Heart left ventricle (tissue), 16 donors: ENCODE measurements around the gene ARMH4. TPM values are rescaled to one million over a fixed set of nuclear protein-coding genes. Genes with fewer than 3 reads are reported as not detected.

ENCODE experiments used
- ATAC-seq, 4 donors: fragments of 200-7000 bp; cut with Tn5 transposase; one replicate each; pipeline ENCODE4 v1.9.1; 2020 to 2022; ENCODE audit warnings: moderate library complexity in 4 of 4, mild to moderate bottlenecking in 3 of 4, moderate number of reproducible peaks in 1 of 4
- DNase-seq, 5 donors: peaks; one replicate each; pipeline ENCODE4 v3.0.0-alpha.2; 2020
- H3K27ac ChIP-seq, 12 donors: fragments of 200-600 bp; sonication (generic) in 4 of 12; one replicate each; pipeline versions ENCODE4 v1.5.0 to v1.8.0; 2016 to 2022; ENCODE audit warnings: mild to moderate bottlenecking in 2 of 12
- H3K27me3 ChIP-seq, 9 donors: fragments of 200-600 bp; sonication (generic) in 2 of 9; one replicate each; pipeline versions ENCODE4 v1.5.1 to v1.8.0; 2016 to 2022; ENCODE audit warnings: mild to moderate bottlenecking in 3 of 9
- H3K36me3 ChIP-seq, 9 donors: fragments of 200-600 bp; sonication (generic) in 2 of 9; one replicate each; pipeline versions ENCODE4 v1.5.0 to v1.8.0; 2018 to 2022; ENCODE audit warnings: mild to moderate bottlenecking in 2 of 9
- H3K4me1 ChIP-seq, 12 donors: fragments of 200-600 bp; sonication (generic) in 4 of 12; one replicate each; pipeline versions ENCODE4 v1.5.0 to v1.8.0; 2016 to 2022; ENCODE audit warnings: mild to moderate bottlenecking in 3 of 12
- H3K4me3 ChIP-seq, 12 donors: fragments of 200-600 bp; sonication (generic) in 4 of 12; one replicate each; pipeline versions ENCODE4 v1.5.0 to v1.8.0; 2017 to 2022; ENCODE audit warnings: mild to moderate bottlenecking in 9 of 12, moderate library complexity in 4 of 12
- H3K9me3 ChIP-seq, 12 donors: fragments of 200-600 bp; sonication (generic) in 4 of 12; one replicate each; pipeline versions ENCODE4 v1.5.0 to v1.8.0; 2016 to 2022; ENCODE audit warnings: mild to moderate bottlenecking in 1 of 12
- POLR2A ChIP-seq, 2 donors: fragments of 450-650 bp; IDR thresholded peaks; one replicate each; pipeline ENCODE4 v1.6.1; 2017; ENCODE audit warnings: antibody characterized with exemption in 2 of 2, mild to moderate bottlenecking in 2 of 2, moderate library complexity in 2 of 2
- WGBS, 4 donors: extraction: QIAGEN DNeasy Blood & Tissue Kit in 2 of 4; methylation state at CpG; one replicate each; pipeline versions ENCODE4 v1.1.5 to v1.1.7; 2013 to 2018; 5-methylcytosine and 5-hydroxymethylcytosine counted together
- intact Hi-C, 10 donors: fragments of 100-400 bp; cut with DNase I; formaldehyde crosslinking; loops; one replicate each; pipeline versions ENCODE4 v1.11.1 to v1.14.2; 2022
- polyA plus RNA-seq, 2 donors: library from polyadenylated mRNA; stranded (reverse); fragments of 200-250 nt; gene quantifications; one replicate each; pipeline ENCODE4 v1.2.3, GENCODE V29; 2013
- total RNA-seq, 9 donors: library from RNA; depleted of rRNA in 2 of 9; stranded (reverse); fragments of >200 nt in 2 of 9; fragmentation: NEBNext Ultra II Directional in 3 of 9; extraction: Animal tissue kit (Norgen Biotek cat#: 25700) in 3 of 9; gene quantifications; one replicate each; pipeline versions ENCODE4 v1.1.0 to v1.2.4, GENCODE V29; 2016 to 2023
- TF ChIP-seq, protein P1 (sequence below), 12 donors: fragments of 200-600 bp; sonication (generic) in 4 of 12; IDR thresholded peaks; one replicate each; pipeline versions ENCODE4 v1.5.0 to v1.8.0; 2018 to 2022; ENCODE audit warnings: antibody characterized with exemption in 12 of 12, mild to moderate bottlenecking in 5 of 12
- donor health status: ischemic (EF 13 %, LVEDD 7.1; RV severe dilation, severe dysfunction).
- donor health status: healthy with polysubstance abuse.
- donor health status: DM: no; HTN: yes; CAD: no.
- donor health status: DM: no; HTN: no; CAD: no.
- donor health status: ischemic (EF 25% LVEDD 6.9; RV normal size, moderate dysfunction).
- donor health status: ischemic (EF 25% LVEDD 5.7; RV mildly dilated, moderate dysfunction).
- donor health status: healthy.
- donor health status: DM: yes; HTN: yes; CAD: no.
- donor health status: ischemic (EF 35%, LVEDD 5.7; RV mildly dilated, moderate dysfunction).
- donor health status: nonischemic (EF 11% LVEDD 7.7; RV severe dilation, severe dysfunction).
- donor health status: DM: yes; HTN: yes; CAD: no.
- donor health status: PGD.
- donor health status: ischemic (EF 29% LVEDD 5.4; RV normal size, mild dysfunction).
- donor health status: nonischemic (EF 23%, LVEDD 6.1; RV moderate dilation, normal function).

ARMH4 gene
- total and polyA plus RNA-seq, 11 donors, result 1.8 to 13.4 (median 9.7) TPM

DNA sequence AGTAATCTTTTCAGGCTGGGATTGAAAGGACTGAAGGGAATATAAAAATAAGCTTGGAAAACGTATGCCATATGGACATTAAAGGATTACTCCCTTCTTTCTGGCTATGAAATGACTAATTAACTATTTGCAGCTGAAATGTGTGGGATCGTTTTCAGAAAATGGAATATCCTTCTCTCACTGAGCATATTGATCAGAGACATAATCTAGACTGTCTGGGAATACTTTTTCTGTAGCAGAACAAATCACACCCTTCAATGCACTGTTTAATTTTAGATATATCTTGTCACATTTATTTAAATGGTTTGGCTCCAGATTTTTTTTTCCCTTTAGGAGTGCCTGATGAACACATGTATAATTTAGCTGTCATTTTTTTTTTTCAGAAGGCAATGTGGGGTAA is 37.2 kb upstream of the ARMH4 start:
- H3K27ac ChIP-seq, result no peak overlapping the region
- WGBS, 4 donors, result 77 to 85% (median 81%) methylated on average over 2 of the region's 2 CpGs
- ATAC-seq (no peak), DNase-seq (no peak)
- H3K27me3 ChIP-seq, result no peaks in the 10 kb centered on the region
- peaks cover 0 to 8% (median 0%) of the 10 kb centered on the region in 12 donors for H3K4me1 ChIP-seq
- no peaks in the 10 kb centered on the region for H3K36me3 ChIP-seq
- H3K9me3 ChIP-seq, result no peaks in the 10 kb centered on the region
- TF ChIP-seq, protein P1, sequence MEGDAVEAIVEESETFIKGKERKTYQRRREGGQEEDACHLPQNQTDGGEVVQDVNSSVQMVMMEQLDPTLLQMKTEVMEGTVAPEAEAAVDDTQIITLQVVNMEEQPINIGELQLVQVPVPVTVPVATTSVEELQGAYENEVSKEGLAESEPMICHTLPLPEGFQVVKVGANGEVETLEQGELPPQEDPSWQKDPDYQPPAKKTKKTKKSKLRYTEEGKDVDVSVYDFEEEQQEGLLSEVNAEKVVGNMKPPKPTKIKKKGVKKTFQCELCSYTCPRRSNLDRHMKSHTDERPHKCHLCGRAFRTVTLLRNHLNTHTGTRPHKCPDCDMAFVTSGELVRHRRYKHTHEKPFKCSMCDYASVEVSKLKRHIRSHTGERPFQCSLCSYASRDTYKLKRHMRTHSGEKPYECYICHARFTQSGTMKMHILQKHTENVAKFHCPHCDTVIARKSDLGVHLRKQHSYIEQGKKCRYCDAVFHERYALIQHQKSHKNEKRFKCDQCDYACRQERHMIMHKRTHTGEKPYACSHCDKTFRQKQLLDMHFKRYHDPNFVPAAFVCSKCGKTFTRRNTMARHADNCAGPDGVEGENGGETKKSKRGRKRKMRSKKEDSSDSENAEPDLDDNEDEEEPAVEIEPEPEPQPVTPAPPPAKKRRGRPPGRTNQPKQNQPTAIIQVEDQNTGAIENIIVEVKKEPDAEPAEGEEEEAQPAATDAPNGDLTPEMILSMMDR (IDR thresholded peaks at IDR 0.05), result no peak
- intact Hi-C loops, result no loop called here
- no peak overlapping the region for H3K4me3 ChIP-seq

DNA sequence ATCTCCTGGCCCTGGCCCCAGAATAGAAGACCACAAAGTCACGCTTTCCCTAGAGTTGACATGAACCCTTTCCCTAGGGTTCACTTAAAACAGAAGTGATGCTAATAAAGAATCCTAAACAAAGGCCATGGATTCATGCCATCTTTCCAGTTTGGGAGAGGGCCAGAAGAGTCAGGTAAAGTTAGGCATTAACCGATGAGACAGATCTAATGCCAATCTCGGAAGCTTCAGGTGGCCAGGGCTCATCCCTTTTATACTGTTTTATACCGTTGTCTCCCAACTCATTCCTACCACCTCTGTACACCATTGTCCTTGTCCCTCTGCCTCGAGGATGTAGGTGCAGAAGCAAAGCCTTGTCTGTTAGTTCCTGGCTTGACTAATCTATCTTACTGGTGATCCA is 25.1 kb upstream of the ARMH4 start:
- no peaks in the 10 kb centered on the region for H3K27me3 ChIP-seq
- no peak for TF ChIP-seq POLR2A (IDR thresholded peaks at IDR 0.05)
- TF ChIP-seq, protein P1 (IDR thresholded peaks at IDR 0.05), result no peak
- no peak overlapping the region for H3K27ac ChIP-seq
- DNase-seq (no peak), ATAC-seq (no peak)
- WGBS, 4 donors, result 72 to 81% (median 76%) methylated on average over 5 of the region's 5 CpGs
- H3K4me3 ChIP-seq, result no peak overlapping the region
- H3K36me3 ChIP-seq, result no peaks in the 10 kb centered on the region
- no peaks in the 10 kb centered on the region for H3K4me1 ChIP-seq
- intact Hi-C loops, result no loop called here
- no peaks in the 10 kb centered on the region for H3K9me3 ChIP-seq

DNA sequence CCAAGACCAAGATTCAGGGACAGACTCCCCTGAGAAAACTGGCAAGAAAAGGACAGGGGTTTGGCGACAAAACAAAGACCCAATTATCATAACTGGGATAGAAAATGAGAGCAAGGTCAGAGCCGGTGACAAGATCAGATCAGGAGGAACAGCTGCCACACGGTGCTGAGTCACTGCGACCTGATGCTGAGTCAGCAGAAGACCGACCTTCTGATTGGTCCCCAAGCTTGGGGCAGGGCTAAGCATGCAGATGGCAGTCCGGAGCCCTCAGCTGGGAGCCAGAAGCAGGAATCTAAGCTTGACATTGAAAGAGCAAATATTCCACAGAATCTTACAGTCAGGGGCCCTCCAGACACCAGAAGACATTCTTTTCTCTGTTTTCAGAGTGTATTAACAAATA is 19.1 kb upstream of the ARMH4 start:
- peaks cover 0 to 7% (median 0%) of the 10 kb centered on the region in 12 donors for H3K4me1 ChIP-seq
- no peaks in the 10 kb centered on the region for H3K36me3 ChIP-seq
- DNase-seq (peak; percentile 50 to 80 (median 70)), ATAC-seq (peak in 3 of 4 donors; percentile 88 to 95 (median 92))
- H3K9me3 ChIP-seq, result no peaks in the 10 kb centered on the region
- no peaks in the 10 kb centered on the region for H3K27me3 ChIP-seq
- 15 to 22% (median 20%) methylated on average over 6 of the region's 6 CpGs for WGBS, 4 donors
- no peak overlapping the region for H3K27ac ChIP-seq
- intact Hi-C loops, result no loop called here
- TF ChIP-seq POLR2A (IDR thresholded peaks at IDR 0.05), result no peak
- TF ChIP-seq, protein P1 (IDR thresholded peaks at IDR 0.05), result no peak
- H3K4me3 ChIP-seq, result no peak overlapping the region

DNA sequence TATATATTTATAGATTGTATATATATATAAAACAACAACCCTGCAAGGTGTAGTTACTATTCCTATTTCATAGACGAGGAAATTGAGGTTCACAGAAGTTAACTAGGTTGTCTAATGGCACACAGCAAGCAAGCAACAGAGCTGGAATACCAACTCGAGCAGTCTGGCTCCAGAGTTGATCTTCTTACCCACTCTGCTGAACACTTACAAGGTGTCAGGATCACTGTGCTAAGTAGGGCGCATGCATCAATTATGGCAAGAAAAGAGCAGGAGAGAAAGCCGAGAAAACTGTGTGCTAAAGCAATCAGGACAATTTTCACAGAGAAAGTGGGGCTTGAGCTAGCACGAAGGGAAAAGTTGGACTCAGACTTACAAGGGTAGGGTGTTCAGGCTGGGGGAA is 15.9 kb upstream of the ARMH4 start:
- DNase-seq (no peak), ATAC-seq (no peak)
- no peak for TF ChIP-seq POLR2A (IDR thresholded peaks at IDR 0.05)
- TF ChIP-seq, protein P1 (IDR thresholded peaks at IDR 0.05), result no peak
- Histone ChIP-seq H3K9me3 (no peaks in the 10 kb centered on the region), H3K4me1 (peaks cover 0 to 7% (median 0%) of the 10 kb centered on the region in 12 donors), H3K27ac (no peak overlapping the region), H3K36me3 (no peaks in the 10 kb centered on the region), H3K4me3 (no peak overlapping the region), H3K27me3 (no peaks in the 10 kb centered on the region)
- intact Hi-C loops, result loop anchor here in 6 of 10 donors (2.0 to 5.0 kb wide), 4 partner anchors 59 to 671 kb away; no protein-coding TSS in a partner anchor
- WGBS, 4 donors, result 84 to 90% (median 85%) methylated on average over 5 of the region's 5 CpGs
